Heart left ventricle (tissue), 13 donors: ENCODE data around the gene MTOR.

Experiments
- POLR2A ChIP-seq, 2 donors: fragments of 450-650 bp; IDR thresholded peaks; one replicate each; pipeline ENCODE4 v1.6.1; 2017; ENCODE audit warnings: antibody characterized with exemption in 2 of 2, mild to moderate bottlenecking in 2 of 2, moderate library complexity in 2 of 2
- TF ChIP-seq, protein P1 (sequence below), 12 donors: fragments of 200-600 bp; sonication (generic) in 4 of 12; IDR thresholded peaks; one replicate each; pipeline versions ENCODE4 v1.5.0 to v1.8.0; 2018 to 2022; ENCODE audit warnings: antibody characterized with exemption in 12 of 12, mild to moderate bottlenecking in 5 of 12
- donor health status: ischemic (EF 13 %, LVEDD 7.1; RV severe dilation, severe dysfunction).
- donor health status: DM: no; HTN: yes; CAD: no.
- donor health status: DM: no; HTN: no; CAD: no.
- donor health status: ischemic (EF 25% LVEDD 6.9; RV normal size, moderate dysfunction).
- donor health status: ischemic (EF 25% LVEDD 5.7; RV mildly dilated, moderate dysfunction).
- donor health status: ischemic (EF 35%, LVEDD 5.7; RV mildly dilated, moderate dysfunction).
- donor health status: nonischemic (EF 11% LVEDD 7.7; RV severe dilation, severe dysfunction).
- donor health status: DM: yes; HTN: yes; CAD: no.
- donor health status: PGD.
- donor health status: ischemic (EF 29% LVEDD 5.4; RV normal size, mild dysfunction).
- donor health status: nonischemic (EF 23%, LVEDD 6.1; RV moderate dilation, normal function).

DNA sequence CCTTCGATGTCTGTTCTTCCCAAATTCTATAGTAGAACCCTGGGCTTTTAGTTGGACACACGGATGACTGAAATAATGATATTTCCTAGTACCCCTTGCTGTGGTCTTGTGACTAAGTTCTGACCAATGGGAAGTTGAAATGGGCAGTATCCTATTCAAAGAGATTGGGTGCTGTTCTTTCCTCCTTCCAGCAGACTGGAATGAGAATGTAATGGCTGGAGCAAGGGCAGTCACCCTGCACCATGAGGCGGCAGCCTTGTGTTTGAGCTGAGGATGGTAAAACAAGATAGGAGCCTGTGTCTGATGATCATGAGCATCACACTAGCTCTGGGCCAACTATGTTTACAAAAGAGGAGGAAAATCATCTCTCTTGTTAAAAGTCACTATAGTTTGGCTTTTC is 197.4 kb downstream of the MTOR start:
- TF ChIP-seq, protein P1, sequence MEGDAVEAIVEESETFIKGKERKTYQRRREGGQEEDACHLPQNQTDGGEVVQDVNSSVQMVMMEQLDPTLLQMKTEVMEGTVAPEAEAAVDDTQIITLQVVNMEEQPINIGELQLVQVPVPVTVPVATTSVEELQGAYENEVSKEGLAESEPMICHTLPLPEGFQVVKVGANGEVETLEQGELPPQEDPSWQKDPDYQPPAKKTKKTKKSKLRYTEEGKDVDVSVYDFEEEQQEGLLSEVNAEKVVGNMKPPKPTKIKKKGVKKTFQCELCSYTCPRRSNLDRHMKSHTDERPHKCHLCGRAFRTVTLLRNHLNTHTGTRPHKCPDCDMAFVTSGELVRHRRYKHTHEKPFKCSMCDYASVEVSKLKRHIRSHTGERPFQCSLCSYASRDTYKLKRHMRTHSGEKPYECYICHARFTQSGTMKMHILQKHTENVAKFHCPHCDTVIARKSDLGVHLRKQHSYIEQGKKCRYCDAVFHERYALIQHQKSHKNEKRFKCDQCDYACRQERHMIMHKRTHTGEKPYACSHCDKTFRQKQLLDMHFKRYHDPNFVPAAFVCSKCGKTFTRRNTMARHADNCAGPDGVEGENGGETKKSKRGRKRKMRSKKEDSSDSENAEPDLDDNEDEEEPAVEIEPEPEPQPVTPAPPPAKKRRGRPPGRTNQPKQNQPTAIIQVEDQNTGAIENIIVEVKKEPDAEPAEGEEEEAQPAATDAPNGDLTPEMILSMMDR (IDR thresholded peaks at IDR 0.05): no peak
- no peak for TF ChIP-seq POLR2A (IDR thresholded peaks at IDR 0.05)
